ENCODE results near the gene RRP1. TPM values are rescaled to one million over a fixed set of nuclear protein-coding genes. Genes with fewer than 3 reads are reported as not detected.

Gene RRP1
- polyA plus RNA-seq, 2 of the 4 experiments (the other 2 are of a cell fraction) = 15.4 to 29.5 TPM

DNA sequence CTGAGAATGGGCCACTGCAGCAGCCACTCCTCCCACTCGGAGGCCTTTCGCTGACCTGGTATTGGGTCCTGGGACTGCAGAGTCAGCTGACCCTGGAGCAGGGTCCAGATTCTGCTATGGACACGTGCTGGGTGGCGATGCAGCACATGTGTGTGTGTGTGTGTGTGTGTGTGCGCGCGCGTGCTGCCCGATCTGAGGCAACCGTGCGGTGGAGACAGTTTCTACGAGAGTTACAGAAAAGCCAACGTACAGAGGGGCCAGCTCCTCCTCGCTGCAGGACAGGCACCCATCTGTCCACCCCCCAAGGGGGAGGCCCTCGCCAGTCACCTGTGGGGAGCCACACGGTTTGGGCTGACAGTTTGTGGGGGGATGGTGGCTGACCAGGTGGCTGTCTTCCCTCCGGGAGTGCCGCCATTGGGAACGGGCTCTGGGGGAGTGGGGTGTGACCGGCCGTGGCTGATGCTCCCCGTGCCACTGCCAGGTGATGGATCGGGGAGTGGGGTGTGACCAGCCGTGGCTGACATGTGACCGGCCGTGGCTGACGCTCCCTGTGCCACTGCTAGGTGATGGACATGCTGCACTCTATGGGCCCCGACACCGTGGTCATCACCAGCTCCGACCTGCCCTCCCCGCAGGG is 37.3 kb upstream of the RRP1 start:
- WGBS (ENCODE audit: missing lambda C conversion rate) = 95% methylated on average over 24 of the region's 31 CpGs
- H3K9me3 ChIP-seq = no peaks in the 10 kb centered on the region
- H3K4me3 ChIP-seq = no peak overlapping the region
- peaks cover 14% of the 10 kb centered on the region for H3K4me1 ChIP-seq
- CTCF ChIA-PET = interaction anchor here (0.6 kb wide), 1 partner anchor 86 kb away, joined by 3 read pairs; no protein-coding TSS in a partner anchor
- H3K4me2 ChIP-seq = no peak overlapping the region
- TF ChIP-seq BHLHE40 (IDR thresholded peaks at IDR 0.05; ENCODE audit: low read depth, low read length) = no peak
- TF ChIP-seq, protein P1, sequence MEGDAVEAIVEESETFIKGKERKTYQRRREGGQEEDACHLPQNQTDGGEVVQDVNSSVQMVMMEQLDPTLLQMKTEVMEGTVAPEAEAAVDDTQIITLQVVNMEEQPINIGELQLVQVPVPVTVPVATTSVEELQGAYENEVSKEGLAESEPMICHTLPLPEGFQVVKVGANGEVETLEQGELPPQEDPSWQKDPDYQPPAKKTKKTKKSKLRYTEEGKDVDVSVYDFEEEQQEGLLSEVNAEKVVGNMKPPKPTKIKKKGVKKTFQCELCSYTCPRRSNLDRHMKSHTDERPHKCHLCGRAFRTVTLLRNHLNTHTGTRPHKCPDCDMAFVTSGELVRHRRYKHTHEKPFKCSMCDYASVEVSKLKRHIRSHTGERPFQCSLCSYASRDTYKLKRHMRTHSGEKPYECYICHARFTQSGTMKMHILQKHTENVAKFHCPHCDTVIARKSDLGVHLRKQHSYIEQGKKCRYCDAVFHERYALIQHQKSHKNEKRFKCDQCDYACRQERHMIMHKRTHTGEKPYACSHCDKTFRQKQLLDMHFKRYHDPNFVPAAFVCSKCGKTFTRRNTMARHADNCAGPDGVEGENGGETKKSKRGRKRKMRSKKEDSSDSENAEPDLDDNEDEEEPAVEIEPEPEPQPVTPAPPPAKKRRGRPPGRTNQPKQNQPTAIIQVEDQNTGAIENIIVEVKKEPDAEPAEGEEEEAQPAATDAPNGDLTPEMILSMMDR (IDR thresholded peaks at IDR 0.05) = no peak
- TF ChIP-seq POLR2AphosphoS2 (conservative IDR thresholded peaks at IDR 0.05; ENCODE audit: low read length) = no peak
- TF ChIP-seq HOXB5 (CRISPR knock-in tag; IDR thresholded peaks at IDR 0.05) = no peak
- TF ChIP-seq CBX8 (IDR thresholded peaks at IDR 0.05) = no peak
- TF ChIP-seq ZC3H11A (IDR thresholded peaks at IDR 0.05) = no peak
- TF ChIP-seq, protein P2, sequence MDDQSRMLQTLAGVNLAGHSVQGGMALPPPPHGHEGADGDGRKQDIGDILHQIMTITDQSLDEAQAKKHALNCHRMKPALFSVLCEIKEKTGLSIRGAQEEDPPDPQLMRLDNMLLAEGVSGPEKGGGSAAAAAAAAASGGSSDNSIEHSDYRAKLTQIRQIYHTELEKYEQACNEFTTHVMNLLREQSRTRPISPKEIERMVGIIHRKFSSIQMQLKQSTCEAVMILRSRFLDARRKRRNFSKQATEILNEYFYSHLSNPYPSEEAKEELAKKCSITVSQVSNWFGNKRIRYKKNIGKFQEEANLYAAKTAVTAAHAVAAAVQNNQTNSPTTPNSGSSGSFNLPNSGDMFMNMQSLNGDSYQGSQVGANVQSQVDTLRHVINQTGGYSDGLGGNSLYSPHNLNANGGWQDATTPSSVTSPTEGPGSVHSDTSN (IDR thresholded peaks at IDR 0.05) = no peak
- no peak for TF ChIP-seq HDAC2 (IDR thresholded peaks at IDR 0.05)
- no peak for TF ChIP-seq SMC3 (IDR thresholded peaks at IDR 0.05)
- TF ChIP-seq, protein P3, sequence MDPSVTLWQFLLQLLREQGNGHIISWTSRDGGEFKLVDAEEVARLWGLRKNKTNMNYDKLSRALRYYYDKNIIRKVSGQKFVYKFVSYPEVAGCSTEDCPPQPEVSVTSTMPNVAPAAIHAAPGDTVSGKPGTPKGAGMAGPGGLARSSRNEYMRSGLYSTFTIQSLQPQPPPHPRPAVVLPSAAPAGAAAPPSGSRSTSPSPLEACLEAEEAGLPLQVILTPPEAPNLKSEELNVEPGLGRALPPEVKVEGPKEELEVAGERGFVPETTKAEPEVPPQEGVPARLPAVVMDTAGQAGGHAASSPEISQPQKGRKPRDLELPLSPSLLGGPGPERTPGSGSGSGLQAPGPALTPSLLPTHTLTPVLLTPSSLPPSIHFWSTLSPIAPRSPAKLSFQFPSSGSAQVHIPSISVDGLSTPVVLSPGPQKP (IDR thresholded peaks at IDR 0.05; ENCODE audit: low read depth, low read length) = no peak
- TF ChIP-seq MAZ (IDR thresholded peaks at IDR 0.05; ENCODE audit: borderline replicate concordance, low read depth, low read length) = no peak
- TF ChIP-seq HOXA7 (CRISPR knock-in tag; IDR thresholded peaks at IDR 0.05) = no peak
- no peak for TF ChIP-seq EHMT2 (IDR thresholded peaks at IDR 0.05; ENCODE audit: low read depth)
- TF ChIP-seq SREBF2 (IDR thresholded peaks at IDR 0.05) = no peak
- TF ChIP-seq FOXS1 (CRISPR knock-in tag; IDR thresholded peaks at IDR 0.05) = no peak
- no peak for TF ChIP-seq HOXB13 (CRISPR knock-in tag; IDR thresholded peaks at IDR 0.05; ENCODE audit: low read depth)
- no peak for TF ChIP-seq NPAS2 (CRISPR knock-in tag; IDR thresholded peaks at IDR 0.05; ENCODE audit: borderline replicate concordance)
- no peak for ATAC-seq
- H3K27ac ChIP-seq = no peak overlapping the region
- POLR2A ChIA-PET = no interaction called here
- DNase-seq (ENCODE audit: low read depth in 1 of 2, low spot score in 1 of 2) = no peak
- FAIRE-seq = no peak

DNA sequence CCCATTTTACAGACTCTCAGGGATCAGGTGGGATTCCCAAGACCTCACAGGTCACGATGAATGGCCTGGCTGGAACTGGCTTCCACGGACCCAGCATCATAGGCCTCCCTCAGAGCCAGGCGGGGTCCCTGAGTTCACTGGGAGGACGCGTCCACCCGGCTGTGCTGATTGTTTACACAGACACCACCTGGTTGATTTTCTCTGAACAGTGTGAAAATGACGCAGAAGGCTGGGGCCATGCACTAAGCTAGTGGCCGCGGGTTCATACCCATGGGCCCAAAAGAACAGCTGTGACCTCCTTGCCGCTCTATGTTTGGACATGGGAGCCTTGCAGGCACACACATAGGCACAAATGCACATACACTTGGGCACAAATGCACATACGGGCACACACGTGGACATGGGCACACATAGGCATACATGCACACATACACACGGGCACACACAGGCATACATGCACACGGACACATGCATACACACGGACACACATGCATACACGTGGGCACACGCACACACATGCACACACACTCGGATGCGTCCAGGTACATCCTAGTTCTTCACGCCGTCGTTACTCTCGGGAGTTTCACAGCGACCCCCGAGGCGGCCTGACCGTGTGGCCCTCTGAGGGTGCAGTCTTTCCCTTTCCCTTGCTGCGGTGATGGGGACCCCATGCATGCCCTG is 36.5 kb upstream of the RRP1 start:
- Histone ChIP-seq H3K27ac (no peak overlapping the region), H3K4me1 (peaks cover 21% of the 10 kb centered on the region), H3K4me2 (no peak overlapping the region), H3K9me3 (no peaks in the 10 kb centered on the region), H3K4me3 (no peak overlapping the region)
- DNase-seq (ENCODE audit: low read depth in 1 of 2, low spot score in 1 of 2) = no peak
- CTCF ChIA-PET = interaction anchor here (0.6 kb wide), 1 partner anchor 87 kb away, joined by 3 read pairs; no protein-coding TSS in a partner anchor
- 92% methylated on average over 20 of the region's 28 CpGs for WGBS (ENCODE audit: missing lambda C conversion rate)
- no peak for FAIRE-seq
- POLR2A ChIA-PET = no interaction called here
- ATAC-seq = no peak
- TF ChIP-seq ZNF302 (CRISPR knock-in tag; IDR thresholded peaks at IDR 0.05) (no peak), BHLHE40 (IDR thresholded peaks at IDR 0.05; ENCODE audit: low read depth, low read length) (no peak), HEYL (CRISPR knock-in tag; IDR thresholded peaks at IDR 0.05) (no peak), TP53 (CRISPR knock-in tag; IDR thresholded peaks at IDR 0.05) (no peak), JUNB (IDR thresholded peaks at IDR 0.05) (no peak), POLR2AphosphoS2 (conservative IDR thresholded peaks at IDR 0.05; ENCODE audit: low read length) (no peak), MAZ (IDR thresholded peaks at IDR 0.05; ENCODE audit: borderline replicate concordance, low read depth, low read length) (no peak), FOXS1 (CRISPR knock-in tag; IDR thresholded peaks at IDR 0.05) (no peak), HOXB13 (CRISPR knock-in tag; IDR thresholded peaks at IDR 0.05; ENCODE audit: low read depth) (no peak), SMC3 (IDR thresholded peaks at IDR 0.05) (no peak), MYC (IDR thresholded peaks at IDR 0.05; ENCODE audit: borderline replicate concordance, low read length) (no peak)
- TF ChIP-seq, protein P4, sequence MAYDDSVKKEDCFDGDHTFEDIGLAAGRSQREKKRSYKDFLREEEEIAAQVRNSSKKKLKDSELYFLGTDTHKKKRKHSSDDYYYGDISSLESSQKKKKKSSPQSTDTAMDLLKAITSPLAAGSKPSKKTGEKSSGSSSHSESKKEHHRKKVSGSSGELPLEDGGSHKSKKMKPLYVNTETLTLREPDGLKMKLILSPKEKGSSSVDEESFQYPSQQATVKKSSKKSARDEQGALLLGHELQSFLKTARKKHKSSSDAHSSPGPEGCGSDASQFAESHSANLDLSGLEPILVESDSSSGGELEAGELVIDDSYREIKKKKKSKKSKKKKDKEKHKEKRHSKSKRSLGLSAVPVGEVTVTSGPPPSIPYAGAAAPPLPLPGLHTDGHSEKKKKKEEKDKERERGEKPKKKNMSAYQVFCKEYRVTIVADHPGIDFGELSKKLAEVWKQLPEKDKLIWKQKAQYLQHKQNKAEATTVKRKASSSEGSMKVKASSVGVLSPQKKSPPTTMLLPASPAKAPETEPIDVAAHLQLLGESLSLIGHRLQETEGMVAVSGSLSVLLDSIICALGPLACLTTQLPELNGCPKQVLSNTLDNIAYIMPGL (CRISPR knock-in tag; IDR thresholded peaks at IDR 0.05; ENCODE audit: borderline replicate concordance) = no peak
- TF ChIP-seq, protein P5, sequence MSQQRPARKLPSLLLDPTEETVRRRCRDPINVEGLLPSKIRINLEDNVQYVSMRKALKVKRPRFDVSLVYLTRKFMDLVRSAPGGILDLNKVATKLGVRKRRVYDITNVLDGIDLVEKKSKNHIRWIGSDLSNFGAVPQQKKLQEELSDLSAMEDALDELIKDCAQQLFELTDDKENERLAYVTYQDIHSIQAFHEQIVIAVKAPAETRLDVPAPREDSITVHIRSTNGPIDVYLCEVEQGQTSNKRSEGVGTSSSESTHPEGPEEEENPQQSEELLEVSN (IDR thresholded peaks at IDR 0.05; ENCODE audit: borderline replicate concordance, low read depth) = no peak
- TF ChIP-seq, protein P6, sequence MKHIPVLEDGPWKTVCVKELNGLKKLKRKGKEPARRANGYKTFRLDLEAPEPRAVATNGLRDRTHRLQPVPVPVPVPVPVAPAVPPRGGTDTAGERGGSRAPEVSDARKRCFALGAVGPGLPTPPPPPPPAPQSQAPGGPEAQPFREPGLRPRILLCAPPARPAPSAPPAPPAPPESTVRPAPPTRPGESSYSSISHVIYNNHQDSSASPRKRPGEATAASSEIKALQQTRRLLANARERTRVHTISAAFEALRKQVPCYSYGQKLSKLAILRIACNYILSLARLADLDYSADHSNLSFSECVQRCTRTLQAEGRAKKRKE (CRISPR knock-in tag; IDR thresholded peaks at IDR 0.05; ENCODE audit: low read depth) = no peak
